Skin epidermis (tissue), 12 donors: ENCODE measurements around the gene PDZD7.
A peak's percentile ranks its signal among the peaks of the same experiment; 100 is the strongest.

Source experiments
- H3K27ac ChIP-seq, 21 experiments: fragments of 200-600 bp; sonication (generic) in 11 of 21; one replicate each; pipeline ENCODE4 v1.5.0; 2020; ENCODE audit warnings: mild to moderate bottlenecking in 3 of 21, inconsistent platforms in 2 of 21, moderate library complexity in 2 of 21
- H3K4me3 ChIP-seq, 7 experiments: fragments of 200-600 bp; sonication (generic) in 2 of 7; one replicate each; pipeline ENCODE4 v1.5.0; 2020; ENCODE audit warnings: inconsistent platforms in 2 of 7, mild to moderate bottlenecking in 2 of 7, moderate library complexity in 1 of 7

Gene PDZD7

GRCh38 chr10:100995181-100995580 lies 35.7 kb downstream of the PDZD7 start:
- Histone ChIP-seq H3K4me3 (no peak overlapping the region), H3K27ac (no peak overlapping the region)

GRCh38 chr10:100993986-100994708 lies 36.8 kb downstream of the PDZD7 start:
- no peak overlapping the region for H3K27ac ChIP-seq
- no peak overlapping the region for H3K4me3 ChIP-seq

GRCh38 chr10:100989088-100989487 lies 41.8 kb downstream of the PDZD7 start:
- Histone ChIP-seq H3K4me3 (no peak overlapping the region), H3K27ac (no peak overlapping the region)

GRCh38 chr10:100988166-100988565 lies 42.8 kb downstream of the PDZD7 start:
- peak overlapping the region; percentile 68 to 99 (median 77) for H3K4me3 ChIP-seq
- H3K27ac ChIP-seq: peak overlapping the region in 3 of 21 experiments; percentile 84 to 91 (median 87)

GRCh38 chr10:100987685-100988049 lies 43.3 kb downstream of the PDZD7 start:
- Histone ChIP-seq H3K27ac (peak overlapping the region in 18 of 21 experiments; percentile 62 to 93 (median 80)), H3K4me3 (peak overlapping the region; percentile 68 to 99 (median 77))

- Histone ChIP-seq H3K27ac (peak within 1 kb of the TSS; percentile 56 to 93 (median 80)), H3K4me3 (peak within 1 kb of the TSS; percentile 68 to 99 (median 77))
These were observed 43.8 kb downstream of the PDZD7 start, which contains the start of the genes MRPL43 and TWNK for GRCh38 chr10:100986952-100987684. MRPL43 (minus strand) TSS chr10:100987497; CDS start chr10:100987443, 54 bp downstream. TWNK (plus strand) TSS chr10:100987543; CDS start chr10:100988211, 668 bp downstream.

GRCh38 chr10:100986623-100986951 lies 44.3 kb downstream of the PDZD7 start:
- H3K27ac ChIP-seq: peak overlapping the region in 18 of 21 experiments; percentile 68 to 91 (median 80)
- peak overlapping the region; percentile 68 to 99 (median 77) for H3K4me3 ChIP-seq

GRCh38 chr10:100985336-100985735 lies 45.6 kb downstream of the PDZD7 start:
- no peak overlapping the region for H3K4me3 ChIP-seq
- no peak overlapping the region for H3K27ac ChIP-seq

- Histone ChIP-seq H3K4me3 (no peak overlapping the region), H3K27ac (no peak overlapping the region)
These were observed 46.2 kb downstream of the PDZD7 start for GRCh38 chr10:100984672-100985177.

GRCh38 chr10:100983868-100984671 lies 46.9 kb downstream of the PDZD7 start:
- Histone ChIP-seq H3K27ac (no peak overlapping the region), H3K4me3 (no peak overlapping the region)

GRCh38 chr10:100982916-100983830 lies 47.8 kb downstream of the PDZD7 start:
- Histone ChIP-seq H3K4me3 (no peak overlapping the region), H3K27ac (no peak overlapping the region)

GRCh38 chr10:100981178-100981772 lies 49.7 kb downstream of the PDZD7 start:
- Histone ChIP-seq H3K4me3 (no peak overlapping the region), H3K27ac (no peak overlapping the region)

- Histone ChIP-seq H3K4me3 (no peak overlapping the region), H3K27ac (no peak overlapping the region)
These were observed 50.2 kb downstream of the PDZD7 start for GRCh38 chr10:100980711-100981110.

- no peak overlapping the region for H3K4me3 ChIP-seq
- H3K27ac ChIP-seq: no peak overlapping the region
These were observed 50.6 kb downstream of the PDZD7 start for GRCh38 chr10:100980311-100980710.

- Histone ChIP-seq H3K27ac (no peak overlapping the region), H3K4me3 (no peak overlapping the region)
These were observed 51.1 kb downstream of the PDZD7 start for GRCh38 chr10:100979791-100980272.

GRCh38 chr10:100978901-100979195 lies 52.1 kb downstream of the PDZD7 start:
- no peak overlapping the region for H3K4me3 ChIP-seq

GRCh38 chr10:100978121-100978900 lies 52.6 kb downstream of the PDZD7 start:
- no peak overlapping the region for H3K27ac ChIP-seq
- H3K4me3 ChIP-seq: no peak overlapping the region

More at GRCh38 chr10:100978901-100979195, 52.1 kb downstream of the PDZD7 start:
- H3K27ac ChIP-seq: no peak overlapping the region

- H3K27ac ChIP-seq: no peak overlapping the region
- no peak overlapping the region for H3K4me3 ChIP-seq
These were observed 53.5 kb downstream of the PDZD7 start for GRCh38 chr10:100977436-100977835.
